HG03060 (cell line): ENCODE data around the gene NDUFA13.
A peak's percentile ranks its signal among the peaks of the same experiment; 100 is the strongest.
"Not testable (repeated sequence)": the region's sequence is repeated elsewhere in the genome, so short reads cannot be mapped to it uniquely, and the experiment has no call there.

ENCODE experiments used
- ATAC-seq: cut with Tn5 transposase; IDR thresholded peaks from one replicate; pipeline ENCODE4 v1.9.1; 2021; ENCODE audit warnings: low read depth, moderate number of reproducible peaks; ENCODE audit not compliant: unreplicated experiment

Gene NDUFA13

GRCh38 chr19:19515642-19516519 lies at the start of gene NDUFA13:
TSS of gene NDUFA13 (plus strand) at chr19:19516225. CDS start at chr19:19516239, 14 bp downstream.
- peak; percentile 68 for ATAC-seq

DNA sequence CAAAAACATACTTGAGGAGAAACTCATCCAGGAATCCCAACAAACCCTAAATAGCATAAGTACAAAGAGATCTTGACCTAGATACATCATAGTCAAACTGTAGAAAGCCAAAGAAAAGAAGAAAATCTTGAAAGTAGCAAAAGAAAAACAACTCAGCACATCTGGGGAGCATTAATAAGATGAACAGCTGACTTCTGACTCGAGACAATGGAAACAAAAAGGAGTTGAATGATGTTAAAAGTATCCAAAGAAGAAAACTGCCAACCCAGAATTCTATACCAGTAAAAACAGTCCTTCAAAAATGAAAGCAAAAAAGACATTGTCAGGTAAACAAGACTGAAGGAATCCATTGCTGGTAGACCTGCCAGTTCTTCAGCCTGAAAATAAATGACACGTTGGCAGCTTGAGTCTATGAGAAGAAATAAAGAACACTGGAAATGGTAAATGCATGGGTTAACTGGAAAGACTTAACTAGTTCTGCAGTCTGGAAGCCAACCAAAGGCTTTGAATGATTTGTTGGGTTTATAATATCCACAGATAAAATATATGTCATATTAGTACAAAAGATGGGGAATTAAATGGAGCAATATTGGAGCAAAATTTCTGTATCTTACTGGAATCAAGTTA lies 47.5 kb upstream of the NDUFA13 start:
- no peak for ATAC-seq

DNA sequence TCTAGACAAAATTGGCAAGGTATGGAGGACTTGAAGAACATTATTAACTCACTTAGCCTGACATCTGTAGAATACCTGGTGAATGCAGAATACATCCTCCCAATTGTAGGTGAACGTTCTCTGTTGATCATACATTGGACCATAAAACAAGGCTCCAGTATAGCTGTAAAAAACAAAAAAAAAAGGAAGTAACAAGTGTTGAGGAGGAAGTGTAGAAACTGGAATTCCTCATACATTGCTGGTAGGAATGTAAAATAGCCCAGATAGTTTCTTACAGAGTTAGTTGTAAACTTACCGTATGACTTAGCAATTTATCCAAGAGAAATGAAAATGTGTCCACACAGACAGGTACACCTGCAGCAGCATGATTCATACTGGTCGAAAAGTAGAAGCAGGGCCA lies 45.4 kb upstream of the NDUFA13 start:
- no peak for ATAC-seq

GRCh38 chr19:19471682-19472081 lies 44.3 kb upstream of the NDUFA13 start:
- ATAC-seq: no peak

GRCh38 chr19:19472106-19472505 lies 43.9 kb upstream of the NDUFA13 start:
- not testable (repeated sequence) for ATAC-seq

GRCh38 chr19:19475015-19475765 lies 40.8 kb upstream of the NDUFA13 start:
- no peak for ATAC-seq

DNA sequence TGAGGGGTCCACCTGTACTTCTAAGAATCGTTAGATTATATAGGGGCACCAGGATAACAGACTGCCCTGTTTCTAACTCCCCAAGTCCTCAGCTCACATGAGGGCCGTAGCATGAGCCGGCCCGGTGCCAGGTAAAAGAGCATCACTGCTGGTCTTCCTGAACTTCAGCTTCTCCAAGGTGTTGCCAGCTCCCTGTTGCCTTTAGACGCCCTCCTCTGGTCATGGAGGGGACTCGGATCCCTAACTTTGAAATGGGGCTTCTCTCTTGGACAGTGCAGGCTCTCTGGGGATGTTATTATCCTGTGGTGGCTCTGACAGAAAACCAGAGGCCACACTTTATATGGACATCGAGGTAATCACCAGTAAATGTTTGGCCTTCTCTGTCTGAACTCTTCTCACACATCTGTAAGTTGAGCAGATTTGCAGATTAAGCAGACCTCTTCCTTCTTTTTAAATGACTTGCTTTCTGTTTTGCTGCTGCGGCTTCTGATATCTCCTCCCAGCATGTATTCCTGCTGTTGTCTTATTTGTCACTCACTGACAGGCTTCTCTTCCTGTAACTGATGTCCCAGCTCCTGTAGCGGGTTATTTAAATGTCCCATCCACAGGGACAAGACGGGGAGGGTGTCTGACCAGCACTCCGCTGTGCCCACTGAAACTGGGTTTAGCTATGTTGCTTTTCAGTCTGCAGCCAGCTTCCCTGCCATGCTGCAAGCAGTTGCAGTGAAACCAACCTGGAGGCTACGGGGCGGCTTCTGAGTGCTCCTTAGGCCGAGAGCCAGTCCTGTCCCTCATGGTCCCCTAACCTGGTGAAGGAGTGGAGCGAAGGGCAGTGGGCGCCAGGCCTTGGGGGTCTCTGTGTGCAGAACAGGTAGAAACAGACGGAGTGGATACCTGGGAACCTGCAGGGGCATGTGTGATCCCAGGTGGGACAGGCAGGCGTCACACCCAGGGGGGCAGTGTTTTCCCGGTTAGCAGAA lies 39.9 kb upstream of the NDUFA13 start:
- ATAC-seq: no peak

DNA sequence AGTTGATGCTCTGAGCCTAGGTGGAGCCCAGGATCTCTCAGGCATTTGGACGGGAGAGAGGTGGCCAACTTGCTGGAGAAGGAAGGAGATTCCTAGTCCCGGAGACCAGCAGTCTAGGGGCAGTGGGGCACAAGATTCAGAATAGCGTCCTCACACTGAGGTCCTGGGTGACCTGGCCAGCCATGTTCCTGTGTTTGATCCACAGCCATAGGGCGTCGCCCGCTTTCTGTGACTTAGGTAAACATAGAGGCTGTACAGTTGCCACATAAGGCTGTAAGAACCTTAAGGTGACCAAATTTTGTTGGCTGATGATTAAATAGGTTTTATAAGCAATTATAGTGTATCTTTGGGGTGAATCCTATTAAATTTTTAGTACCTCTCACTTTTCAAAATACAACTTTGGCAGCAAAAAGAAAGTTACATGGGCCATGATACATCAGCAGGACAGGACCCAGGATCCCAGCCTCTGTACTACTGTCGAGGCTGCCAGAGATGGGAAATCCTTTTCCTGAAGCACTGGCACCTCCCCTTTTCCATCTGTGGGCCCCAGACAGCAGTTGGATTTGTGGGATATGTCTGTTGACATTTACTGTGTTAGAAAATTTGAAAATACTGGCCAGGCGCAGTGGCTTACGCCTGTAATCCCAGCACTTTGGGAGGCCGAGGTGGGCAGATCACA lies 38.2 kb upstream of the NDUFA13 start:
- ATAC-seq: no peak

- ATAC-seq: no peak
These were observed 35.3 kb upstream of the NDUFA13 start for GRCh38 chr19:19480688-19481087.

DNA sequence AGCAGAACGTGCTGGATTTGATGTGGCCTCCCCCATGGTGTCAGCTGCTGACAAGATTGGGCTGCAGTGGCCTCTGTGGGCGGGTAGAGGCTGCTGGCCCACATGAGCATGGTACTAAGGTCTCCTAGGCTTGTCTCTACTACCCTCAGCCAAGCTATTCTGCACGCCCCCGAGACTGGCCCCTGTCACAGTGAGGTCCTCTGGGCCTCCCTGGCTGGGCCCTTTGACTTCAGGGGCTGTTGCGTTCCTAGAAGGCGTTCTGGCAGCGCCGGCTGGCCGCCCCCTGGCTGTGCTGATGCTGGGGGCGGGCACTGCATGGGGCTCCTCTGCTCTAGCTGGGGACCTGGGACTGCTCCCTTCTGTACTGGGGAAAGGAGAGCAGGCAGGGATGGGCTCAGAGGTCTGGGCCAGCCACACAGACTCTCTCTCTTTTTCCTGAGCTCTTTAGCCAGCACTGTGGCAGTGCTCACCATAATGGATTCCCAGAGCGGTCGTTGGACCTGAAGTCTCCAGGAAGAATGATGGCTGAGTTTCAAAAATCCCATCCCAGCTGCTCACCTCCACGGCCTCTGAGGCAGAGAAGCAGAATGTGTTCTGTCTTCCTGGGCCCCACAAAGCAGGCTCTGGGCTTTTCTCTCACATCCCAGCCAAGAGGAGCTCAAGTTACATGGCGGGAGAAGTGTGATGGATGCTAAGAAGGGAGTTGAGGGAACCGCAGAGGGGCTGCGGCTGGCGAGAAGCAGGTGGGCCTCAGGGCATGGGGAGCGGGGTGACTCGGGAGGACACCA lies 33.0 kb upstream of the NDUFA13 start:
- ATAC-seq: no peak

GRCh38 chr19:19485161-19485997 lies 30.6 kb upstream of the NDUFA13 start:
- ATAC-seq: no peak

- no peak for ATAC-seq
These were observed 30.1 kb upstream of the NDUFA13 start for GRCh38 chr19:19485998-19486290.

- ATAC-seq: no peak
These were observed 29.5 kb upstream of the NDUFA13 start for GRCh38 chr19:19486343-19487076.

- ATAC-seq: no peak
These were observed 28.7 kb upstream of the NDUFA13 start for GRCh38 chr19:19487077-19487949.

DNA sequence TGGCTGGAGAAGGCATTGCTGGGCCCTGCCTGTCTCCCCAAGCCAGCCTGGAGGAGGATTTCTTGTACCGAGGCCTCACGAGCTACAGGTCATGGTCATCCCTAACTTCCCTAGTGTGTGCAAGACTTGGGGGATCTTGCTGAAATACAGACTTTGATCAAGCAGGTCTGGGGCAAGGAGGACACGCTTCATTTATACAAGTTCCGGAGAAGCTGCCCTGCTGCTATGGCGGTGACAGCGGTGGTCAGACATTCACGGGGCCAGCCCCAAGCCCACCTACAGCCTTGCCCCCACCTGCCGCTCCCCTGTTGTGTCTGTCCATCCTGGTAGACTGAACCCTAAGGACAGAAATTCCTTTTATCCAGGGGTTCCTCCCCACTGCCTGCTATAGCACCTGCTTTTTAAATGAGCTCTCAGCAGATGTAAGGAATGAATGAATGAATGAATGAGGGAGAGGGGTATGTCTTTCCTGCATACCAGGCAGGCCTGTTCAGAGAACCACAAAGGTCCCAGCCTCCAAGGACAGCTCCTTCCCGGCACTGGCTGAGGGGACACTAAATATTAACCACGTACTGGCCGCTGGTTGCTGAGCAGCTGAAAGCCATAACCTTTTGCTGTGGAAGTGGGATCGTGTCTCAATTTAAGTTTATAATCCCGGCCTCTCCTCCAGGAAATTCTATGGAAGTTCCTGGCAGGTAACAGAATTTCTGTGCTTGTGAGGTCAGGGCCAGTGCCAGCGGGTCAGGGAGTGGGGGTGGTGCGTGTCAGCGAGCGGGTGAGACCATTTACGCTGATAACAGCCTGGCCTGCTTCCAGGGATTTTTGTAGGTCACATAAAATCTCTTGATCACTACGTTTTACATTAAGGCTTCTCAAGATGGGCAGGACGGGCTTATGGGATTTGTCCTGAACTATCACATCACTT lies 27.8 kb upstream of the NDUFA13 start:
- no peak for ATAC-seq
